ENCODE data around the gene CPPED1.

The CPPED1 gene

GRCh38 chr16:12646098-12646489, 157.6 kb downstream of the CPPED1 start:
- H3K27ac ChIP-seq: no peak overlapping the region
- TF ChIP-seq, protein P1, sequence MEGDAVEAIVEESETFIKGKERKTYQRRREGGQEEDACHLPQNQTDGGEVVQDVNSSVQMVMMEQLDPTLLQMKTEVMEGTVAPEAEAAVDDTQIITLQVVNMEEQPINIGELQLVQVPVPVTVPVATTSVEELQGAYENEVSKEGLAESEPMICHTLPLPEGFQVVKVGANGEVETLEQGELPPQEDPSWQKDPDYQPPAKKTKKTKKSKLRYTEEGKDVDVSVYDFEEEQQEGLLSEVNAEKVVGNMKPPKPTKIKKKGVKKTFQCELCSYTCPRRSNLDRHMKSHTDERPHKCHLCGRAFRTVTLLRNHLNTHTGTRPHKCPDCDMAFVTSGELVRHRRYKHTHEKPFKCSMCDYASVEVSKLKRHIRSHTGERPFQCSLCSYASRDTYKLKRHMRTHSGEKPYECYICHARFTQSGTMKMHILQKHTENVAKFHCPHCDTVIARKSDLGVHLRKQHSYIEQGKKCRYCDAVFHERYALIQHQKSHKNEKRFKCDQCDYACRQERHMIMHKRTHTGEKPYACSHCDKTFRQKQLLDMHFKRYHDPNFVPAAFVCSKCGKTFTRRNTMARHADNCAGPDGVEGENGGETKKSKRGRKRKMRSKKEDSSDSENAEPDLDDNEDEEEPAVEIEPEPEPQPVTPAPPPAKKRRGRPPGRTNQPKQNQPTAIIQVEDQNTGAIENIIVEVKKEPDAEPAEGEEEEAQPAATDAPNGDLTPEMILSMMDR (conservative IDR thresholded peaks at IDR 0.05): no peak
- TF ChIP-seq ZFX (IDR thresholded peaks at IDR 0.05): no peak

- TF ChIP-seq ZFX (IDR thresholded peaks at IDR 0.05): no peak
- TF ChIP-seq, protein P1 (conservative IDR thresholded peaks at IDR 0.05): no peak
- no peak overlapping the region for H3K27ac ChIP-seq
These were observed 160.6 kb downstream of the CPPED1 start for GRCh38 chr16:12643034-12643455.

DNA sequence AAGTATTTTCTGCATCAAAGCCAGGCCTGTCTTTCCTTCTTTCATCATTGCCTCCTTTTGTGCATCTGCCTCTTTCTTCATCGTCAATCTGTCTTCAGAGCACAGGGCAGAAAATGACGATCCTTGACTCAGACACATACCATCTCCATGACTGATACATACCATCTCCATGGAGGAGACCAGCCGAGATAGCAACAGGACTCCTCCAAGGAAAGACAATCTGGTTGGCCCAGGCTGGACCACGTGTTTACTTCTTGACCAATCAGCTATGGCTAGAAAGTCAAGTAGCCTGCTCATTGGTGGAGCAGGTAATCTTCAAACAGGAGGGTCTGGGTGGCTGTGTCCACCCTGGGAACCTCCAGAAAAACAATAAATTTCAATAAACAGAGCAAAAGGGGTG, 164.6 kb downstream of the CPPED1 start:
- TF ChIP-seq, protein P1 (conservative IDR thresholded peaks at IDR 0.05): no peak
- TF ChIP-seq ZFX (IDR thresholded peaks at IDR 0.05): no peak
- no peak overlapping the region for H3K27ac ChIP-seq

DNA sequence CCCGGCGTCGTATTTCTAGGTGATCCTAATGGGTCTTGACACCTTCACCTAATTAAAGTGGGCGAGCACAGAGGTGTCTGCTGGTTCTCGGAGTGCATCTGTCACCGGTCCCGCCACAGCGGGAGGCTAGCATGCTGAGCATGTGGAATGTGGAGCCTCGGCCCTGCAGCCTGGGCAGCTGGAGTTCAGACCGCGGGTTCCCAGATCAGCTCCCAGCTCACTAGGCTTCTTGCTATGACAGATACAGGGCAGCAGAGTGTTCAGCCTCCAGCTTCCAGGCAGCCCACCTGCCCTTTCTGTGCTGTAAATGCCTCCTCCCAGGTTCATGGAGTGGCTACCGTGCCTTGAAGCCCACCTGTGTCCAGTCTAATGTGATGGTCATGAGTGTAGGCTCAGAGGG, 166.7 kb downstream of the CPPED1 start:
- no peak overlapping the region for H3K27ac ChIP-seq
- TF ChIP-seq, protein P1 (conservative IDR thresholded peaks at IDR 0.05): no peak
- TF ChIP-seq ZFX (IDR thresholded peaks at IDR 0.05): no peak

GRCh38 chr16:12629271-12629670, 174.4 kb downstream of the CPPED1 start:
- H3K27ac ChIP-seq: no peak overlapping the region
- TF ChIP-seq ZFX (IDR thresholded peaks at IDR 0.05): no peak
- TF ChIP-seq, protein P1 (conservative IDR thresholded peaks at IDR 0.05): no peak

- TF ChIP-seq, protein P1 (conservative IDR thresholded peaks at IDR 0.05): no peak
- TF ChIP-seq ZFX (IDR thresholded peaks at IDR 0.05): no peak
- no peak overlapping the region for H3K27ac ChIP-seq
These were observed 175.2 kb downstream of the CPPED1 start for GRCh38 chr16:12628536-12628935.

- no peak overlapping the region for H3K27ac ChIP-seq
- no peak for TF ChIP-seq ZFX (IDR thresholded peaks at IDR 0.05)
- TF ChIP-seq, protein P1 (conservative IDR thresholded peaks at IDR 0.05): no peak
These were observed 176.3 kb downstream of the CPPED1 start for GRCh38 chr16:12627394-12627793.
